RWPE2 (cell line): ENCODE measurements around the gene SORCS1.

Experiments
- ATAC-seq: fragments of 200-7000 bp; cut with Tn5 transposase; 3 replicates; pipeline ENCODE4 v1.9.1; 2021; ENCODE audit warnings: low read depth
- DNase-seq: peaks from one replicate; pipeline ENCODE4 v3.0.0-alpha.2; 2020; ENCODE audit warnings: low spot score
- H3K27ac ChIP-seq: fragments of 450-650 bp; 2 replicates; pipeline ENCODE4 v1.5.1; 2017; ENCODE audit warnings: mild to moderate bottlenecking; ENCODE audit not compliant: poor library complexity, severe bottlenecking
- H3K27me3 ChIP-seq: fragments of 250-450 bp; sonication (Bioruptor Pico); 2 replicates; pipeline ENCODE4 v1.5.1; 2021; ENCODE audit warnings: mild to moderate bottlenecking, moderate library complexity; ENCODE audit not compliant: insufficient read depth, poor library complexity, severe bottlenecking
- H3K36me3 ChIP-seq: fragments of 250-450 bp; sonication (Bioruptor Pico); 2 replicates; pipeline ENCODE4 v1.5.1; 2020; ENCODE audit warnings: low read depth, mild to moderate bottlenecking, moderate library complexity
- H3K4me1 ChIP-seq: fragments of 250-450 bp; sonication (Bioruptor Pico); 2 replicates; pipeline ENCODE4 v1.5.1; 2021; ENCODE audit warnings: mild to moderate bottlenecking, moderate library complexity; ENCODE audit not compliant: insufficient read depth, poor library complexity, severe bottlenecking
- H3K4me3 ChIP-seq: fragments of 250-450 bp; sonication (Bioruptor Pico); 2 replicates; pipeline ENCODE4 v1.5.1; 2021; ENCODE audit warnings: mild to moderate bottlenecking, moderate library complexity; ENCODE audit not compliant: severe bottlenecking
- H3K9me3 ChIP-seq: fragments of 250-450 bp; sonication (Bioruptor Pico); 2 replicates; pipeline ENCODE4 v1.5.1; 2021; ENCODE audit warnings: mild to moderate bottlenecking, moderate library complexity; ENCODE audit not compliant: severe bottlenecking
- CTCF ChIP-seq: fragments of 450-650 bp; IDR thresholded peaks from one replicate; pipeline ENCODE4 v1.5.1; 2017; ENCODE audit warnings: mild to moderate bottlenecking, moderate library complexity; ENCODE audit not compliant: poor library complexity, severe bottlenecking

Gene SORCS1

GRCh38 chr10:106534441-106534840 is 630.1 kb downstream of the SORCS1 start:
- Histone ChIP-seq H3K4me3 (no peak overlapping the region), H3K4me1 (no peaks in the 10 kb centered on the region), H3K36me3 (no peaks in the 10 kb centered on the region), H3K27ac (no peak overlapping the region), H3K9me3 (no peaks in the 10 kb centered on the region), H3K27me3 (no peaks in the 10 kb centered on the region)
- DNase-seq = no peak
- TF ChIP-seq CTCF = no peak
- no peak for ATAC-seq

GRCh38 chr10:106528702-106529101 is 635.8 kb downstream of the SORCS1 start:
- no peak for ATAC-seq
- H3K4me1 ChIP-seq = no peaks in the 10 kb centered on the region
- H3K27ac ChIP-seq = no peak overlapping the region
- no peaks in the 10 kb centered on the region for H3K9me3 ChIP-seq
- H3K4me3 ChIP-seq = no peak overlapping the region
- TF ChIP-seq CTCF = no peak
- H3K36me3 ChIP-seq = no peaks in the 10 kb centered on the region
- no peaks in the 10 kb centered on the region for H3K27me3 ChIP-seq
- no peak for DNase-seq

- DNase-seq (no peak), ATAC-seq (no peak)
- H3K27me3 ChIP-seq = no peaks in the 10 kb centered on the region
- H3K4me1 ChIP-seq = no peaks in the 10 kb centered on the region
- no peak overlapping the region for H3K27ac ChIP-seq
- TF ChIP-seq CTCF = no peak
- H3K36me3 ChIP-seq = no peaks in the 10 kb centered on the region
- no peak overlapping the region for H3K4me3 ChIP-seq
- no peaks in the 10 kb centered on the region for H3K9me3 ChIP-seq
These were observed 638.7 kb downstream of the SORCS1 start for GRCh38 chr10:106525835-106526234.
